ENCODE measurements around the gene CNPY4. TPM values are rescaled to one million over a fixed set of nuclear protein-coding genes. Genes with fewer than 3 reads are reported as not detected.

The CNPY4 gene
- 11.6 TPM for total RNA-seq
- 22.0 TPM for polyA plus RNA-seq (ENCODE audit: insufficient read depth, low read depth, low replicate concordance)
- long read RNA-seq, donor 1, transcript CNPY4-201 (6 exons, 1,502 nt) = major isoform, 12 of 27 reads
- long read RNA-seq, donor 1, partial matches to known transcripts = 14 of 27 reads
- long read RNA-seq, donor 1, other reads (novel, unspliced or antisense) = 0 of 27 reads
- long read RNA-seq, donor 2, transcript CNPY4-201 (6 exons, 1,502 nt) = major isoform, 5 of 6 reads
- long read RNA-seq, donor 2, partial matches to known transcripts = 0 of 6 reads
- long read RNA-seq, donor 2, other reads (novel, unspliced or antisense) = 0 of 6 reads
- long read RNA-seq, donor 3, transcript CNPY4-201 (6 exons, 1,502 nt) = major isoform, 8 of 17 reads
- long read RNA-seq, donor 3, partial matches to known transcripts = 9 of 17 reads
- long read RNA-seq, donor 3, other reads (novel, unspliced or antisense) = 0 of 17 reads
- long read RNA-seq, donor 4, transcript CNPY4-201 (6 exons, 1,502 nt) = major isoform, 9 of 11 reads
- long read RNA-seq, donor 4, partial matches to known transcripts = 0 of 11 reads
- long read RNA-seq, donor 4, other reads (novel, unspliced or antisense) = 0 of 11 reads
- long read RNA-seq, donor 5 = 0 reads
- long read RNA-seq, donor 6, transcript CNPY4-201 (6 exons, 1,502 nt) = major isoform, 20 of 57 reads
- long read RNA-seq, donor 6, partial matches to known transcripts = 33 of 57 reads
- long read RNA-seq, donor 6, other reads (novel, unspliced or antisense) = 0 of 57 reads
- long read RNA-seq, donor 7, partial matches to known transcripts = 0 of 8 reads
- long read RNA-seq, donor 7, other reads (novel, unspliced or antisense) = 4 of 8 reads
- long read RNA-seq, donor 8, transcript CNPY4-201 (6 exons, 1,502 nt) = major isoform, 9 of 29 reads
- long read RNA-seq, donor 8, partial matches to known transcripts = 18 of 29 reads
- long read RNA-seq, donor 8, other reads (novel, unspliced or antisense) = 0 of 29 reads
- long read RNA-seq, donor 9, transcript CNPY4-201 (6 exons, 1,502 nt) = major isoform, 5 of 14 reads
- long read RNA-seq, donor 9, partial matches to known transcripts = 8 of 14 reads
- long read RNA-seq, donor 9, other reads (novel, unspliced or antisense) = 0 of 14 reads
- long read RNA-seq, donor 10, transcript CNPY4-201 (6 exons, 1,502 nt) = major isoform, 11 of 28 reads
- long read RNA-seq, donor 10, transcript CNPY4-204 (5 exons, 1,024 nt) = minor isoform, 5 of 28 reads
- long read RNA-seq, donor 10, partial matches to known transcripts = 12 of 28 reads
- long read RNA-seq, donor 10, other reads (novel, unspliced or antisense) = 0 of 28 reads

- Histone ChIP-seq H3K9me3 (ENCODE audit: control insufficient read depth in 2 of 3, insufficient read depth in 1 of 3, low read length in 3 of 3) (no peaks in the 10 kb centered on the region), H3K36me3 (ENCODE audit: control insufficient read depth in 2 of 3, insufficient read depth in 3 of 3, low read length in 3 of 3) (no peaks in the 10 kb centered on the region), H3K4me3 (ENCODE audit: low read length in 3 of 3) (peak within 1 kb of the TSS; percentile 72 to 96 (median 85)), H3K27ac (ENCODE audit: low read depth in 2 of 2, low read length in 2 of 2) (peak within 1 kb of the TSS; percentile 74 to 83), H3K27me3 (ENCODE audit: control insufficient read depth, insufficient read depth, low read length) (no peaks in the 10 kb centered on the region), H3K9ac (ENCODE audit: low read length in 3 of 3) (peak within 1 kb of the TSS; percentile 37 to 72 (median 67)), H3K4me1 (ENCODE audit: control insufficient read depth in 2 of 3, insufficient read depth in 2 of 3, low read depth in 1 of 3, low read length in 3 of 3) (peaks cover 0 to 13% (median 11%) of the 10 kb centered on the region in 3 donors)
- FAIRE-seq (no peak), DNase-seq (peak; percentile 96 to 98 (median 98))
- no peak for TF ChIP-seq CTCF (IDR thresholded peaks at IDR 0.05; ENCODE audit: borderline replicate concordance, extremely low read depth, insufficient read depth)
- intact Hi-C loops (cut with DNase I) = no loop called here
Measured at GRCh38 chr7:100119072-100119969, at the start of gene CNPY4, which contains the start of gene TAF6. Gene CNPY4, plus strand, starts transcription at chr7:100119634. Its CDS starts 111 bp downstream, at chr7:100119745. Gene TAF6, minus strand, starts transcription at chr7:100119358. Its CDS starts 5,149 bp downstream, at chr7:100114209.

GRCh38 chr7:100069991-100070390 lies 49.4 kb upstream of the CNPY4 start:
- Histone ChIP-seq H3K27ac (ENCODE audit: low read depth in 2 of 2, low read length in 2 of 2) (no peak overlapping the region), H3K4me3 (ENCODE audit: low read length in 3 of 3) (no peak overlapping the region), H3K36me3 (ENCODE audit: control insufficient read depth in 2 of 3, insufficient read depth in 3 of 3, low read length in 3 of 3) (peaks cover 41 to 59% (median 43%) of the 10 kb centered on the region in 3 donors), H3K9ac (ENCODE audit: low read length in 3 of 3) (no peak overlapping the region), H3K9me3 (ENCODE audit: control insufficient read depth in 2 of 3, insufficient read depth in 1 of 3, low read length in 3 of 3) (peaks cover 11 to 26% (median 14%) of the 10 kb centered on the region in 3 donors), H3K4me1 (ENCODE audit: control insufficient read depth in 2 of 3, insufficient read depth in 2 of 3, low read depth in 1 of 3, low read length in 3 of 3) (no peaks in the 10 kb centered on the region), H3K27me3 (ENCODE audit: control insufficient read depth, insufficient read depth, low read length) (no peaks in the 10 kb centered on the region)
- DNase-seq = no peak
- FAIRE-seq = no peak
- TF ChIP-seq CTCF (IDR thresholded peaks at IDR 0.05; ENCODE audit: borderline replicate concordance, extremely low read depth, insufficient read depth) = no peak
- intact Hi-C loops (cut with DNase I) = no loop called here

Measured in kidney (tissue), 22 donors.